Smooth muscle cell (in vitro differentiated cells): ENCODE data around the gene SLC66A1. TPM values are rescaled to one million over a fixed set of nuclear protein-coding genes. Genes with fewer than 3 reads are reported as not detected.

Experiments
- DNase-seq: peaks from one replicate; lab custom pipeline; 2025; ENCODE audit not compliant: unreplicated experiment; lab: John Stamatoyannopoulos, UW
- H2AFZ ChIP-seq: fragments of 200-600 bp; sonication (generic); 2 replicates; pipeline ENCODE4 v1.6.0; 2016; ENCODE audit warnings: antibody characterized with exemption, low read depth, mild to moderate bottlenecking
- H3F3A ChIP-seq: fragments of 200-600 bp; sonication (generic); 2 replicates; pipeline ENCODE4 v1.6.0; 2017; ENCODE audit warnings: antibody characterized with exemption, low read depth
- H3K27ac ChIP-seq: fragments of 200-600 bp; sonication (generic); 2 replicates; pipeline ENCODE4 v1.5.1; 2016; ENCODE audit warnings: low read depth, mild to moderate bottlenecking
- H3K27me3 ChIP-seq: fragments of 200-600 bp; sonication (generic); 2 replicates; pipeline ENCODE4 v1.6.1; 2016; ENCODE audit warnings: low read depth, mild to moderate bottlenecking
- H3K36me3 ChIP-seq: fragments of 200-600 bp; sonication (generic); 2 replicates; pipeline ENCODE4 v1.5.1; 2016; ENCODE audit warnings: low read depth
- H3K4me1 ChIP-seq: fragments of 200-600 bp; sonication (generic); 2 replicates; pipeline ENCODE4 v1.5.1; 2016; ENCODE audit warnings: low read depth
- H3K4me2 ChIP-seq: fragments of 200-600 bp; sonication (generic); 2 replicates; pipeline ENCODE4 v1.6.0; 2016; ENCODE audit warnings: mild to moderate bottlenecking
- H3K4me3 ChIP-seq: fragments of 200-600 bp; sonication (generic); 2 replicates; pipeline ENCODE4 v1.5.1; 2016; ENCODE audit warnings: mild to moderate bottlenecking
- H3K79me2 ChIP-seq: fragments of 200-600 bp; sonication (generic); 2 replicates; pipeline ENCODE4 v1.6.0; 2016; ENCODE audit warnings: low read depth, mild to moderate bottlenecking
- H3K9ac ChIP-seq: fragments of 200-600 bp; sonication (generic); 2 replicates; pipeline ENCODE4 v1.6.0; 2016; ENCODE audit warnings: low read depth
- H3K9me3 ChIP-seq: fragments of 200-600 bp; sonication (generic); replicated peaks from 2 replicates; pipeline ENCODE4 v1.5.1; 2016; ENCODE audit warnings: low read depth
- H4K20me1 ChIP-seq: fragments of 200-600 bp; sonication (generic); 2 replicates; pipeline ENCODE4 v1.6.0; 2016; ENCODE audit warnings: low read depth
- whole genome bisulfite sequencing: methylation state at CpG from one replicate; pipeline ENCODE4 v1.1.7; 2016; ENCODE audit warnings: low lambda C conversion rate; 5-methylcytosine and 5-hydroxymethylcytosine counted together
- polyA plus RNA-seq: library from polyadenylated mRNA; unstranded; fragments of >200 nt; fragmentation: Nextera tagmentation; extraction: Ambion mirVana; gene quantifications from 2 replicates; pipeline ENCODE4 v1.2.1, GENCODE V29; 2016
- total RNA-seq: library from RNA; depleted of rRNA; stranded (reverse); fragments of >200 nt; gene quantifications from 2 replicates; pipeline ENCODE4 v1.2.3, GENCODE V29; 2014
- TF ChIP-seq, protein P1 (sequence below): fragments of 200-600 bp; sonication (generic); IDR thresholded peaks from 2 replicates; pipeline ENCODE4 v1.5.1; 2017; ENCODE audit warnings: borderline replicate concordance, mild to moderate bottlenecking, antibody characterized with exemption; ENCODE audit not compliant: insufficient read depth, poor library complexity, severe bottlenecking

SLC66A1 gene
- total and polyA plus RNA-seq, 2 experiments from 2014 or later = 21.9 to 23.9 TPM

DNA sequence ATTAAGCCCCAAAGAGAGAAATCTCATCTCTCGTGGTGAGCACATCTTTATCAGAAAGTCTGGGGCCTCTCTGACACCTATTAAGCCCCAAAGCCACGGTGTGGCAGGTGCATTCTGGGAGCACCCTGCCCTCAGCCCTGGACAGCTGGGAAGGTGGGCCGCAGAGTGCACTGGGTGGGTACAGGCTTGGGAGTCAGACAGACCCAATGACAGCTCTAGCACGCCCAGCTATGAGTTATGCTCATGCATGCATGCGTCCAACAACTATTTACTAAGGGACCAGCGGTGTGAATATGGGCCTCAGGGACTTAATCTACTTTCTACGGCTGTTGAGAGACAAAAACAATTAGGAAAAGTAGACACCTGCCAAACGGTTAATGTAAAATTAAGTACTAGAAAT, 46.6 kb downstream of the SLC66A1 start:
- Histone ChIP-seq H3K4me1 (peaks cover 5% of the 10 kb centered on the region), H3K4me3 (no peak overlapping the region), H3K27ac (no peak overlapping the region), H3K36me3 (peaks cover 4% of the 10 kb centered on the region), H3K27me3 (no peaks in the 10 kb centered on the region), H3F3A (peaks cover under 1% of the 10 kb centered on the region), H3K4me2 (no peak overlapping the region), H4K20me1 (peaks cover 97% of the 10 kb centered on the region), H3K79me2 (peaks cover 49% of the 10 kb centered on the region), H3K9ac (no peak overlapping the region), H3K9me3 (no peaks in the 10 kb centered on the region), H2AFZ (no peak overlapping the region)
- DNase-seq = no peak
- TF ChIP-seq, protein P1, sequence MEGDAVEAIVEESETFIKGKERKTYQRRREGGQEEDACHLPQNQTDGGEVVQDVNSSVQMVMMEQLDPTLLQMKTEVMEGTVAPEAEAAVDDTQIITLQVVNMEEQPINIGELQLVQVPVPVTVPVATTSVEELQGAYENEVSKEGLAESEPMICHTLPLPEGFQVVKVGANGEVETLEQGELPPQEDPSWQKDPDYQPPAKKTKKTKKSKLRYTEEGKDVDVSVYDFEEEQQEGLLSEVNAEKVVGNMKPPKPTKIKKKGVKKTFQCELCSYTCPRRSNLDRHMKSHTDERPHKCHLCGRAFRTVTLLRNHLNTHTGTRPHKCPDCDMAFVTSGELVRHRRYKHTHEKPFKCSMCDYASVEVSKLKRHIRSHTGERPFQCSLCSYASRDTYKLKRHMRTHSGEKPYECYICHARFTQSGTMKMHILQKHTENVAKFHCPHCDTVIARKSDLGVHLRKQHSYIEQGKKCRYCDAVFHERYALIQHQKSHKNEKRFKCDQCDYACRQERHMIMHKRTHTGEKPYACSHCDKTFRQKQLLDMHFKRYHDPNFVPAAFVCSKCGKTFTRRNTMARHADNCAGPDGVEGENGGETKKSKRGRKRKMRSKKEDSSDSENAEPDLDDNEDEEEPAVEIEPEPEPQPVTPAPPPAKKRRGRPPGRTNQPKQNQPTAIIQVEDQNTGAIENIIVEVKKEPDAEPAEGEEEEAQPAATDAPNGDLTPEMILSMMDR = no peak
- WGBS = 94% methylated on average over 8 of the region's 8 CpGs

GRCh38 chr1:19359357-19359756, 47.2 kb downstream of the SLC66A1 start:
- Histone ChIP-seq H3K4me1 (peaks cover 5% of the 10 kb centered on the region), H3K27me3 (no peaks in the 10 kb centered on the region), H3F3A (peaks cover 3% of the 10 kb centered on the region), H3K9me3 (no peaks in the 10 kb centered on the region), H3K36me3 (peaks cover 4% of the 10 kb centered on the region), H3K79me2 (peaks cover 52% of the 10 kb centered on the region), H4K20me1 (peaks cover 97% of the 10 kb centered on the region), H3K9ac (no peak overlapping the region), H3K4me2 (no peak overlapping the region), H3K4me3 (no peak overlapping the region), H2AFZ (no peak overlapping the region), H3K27ac (no peak overlapping the region)
- 86% methylated on average over 11 of the region's 11 CpGs for WGBS
- TF ChIP-seq, protein P1 = no peak
- DNase-seq = no peak

DNA sequence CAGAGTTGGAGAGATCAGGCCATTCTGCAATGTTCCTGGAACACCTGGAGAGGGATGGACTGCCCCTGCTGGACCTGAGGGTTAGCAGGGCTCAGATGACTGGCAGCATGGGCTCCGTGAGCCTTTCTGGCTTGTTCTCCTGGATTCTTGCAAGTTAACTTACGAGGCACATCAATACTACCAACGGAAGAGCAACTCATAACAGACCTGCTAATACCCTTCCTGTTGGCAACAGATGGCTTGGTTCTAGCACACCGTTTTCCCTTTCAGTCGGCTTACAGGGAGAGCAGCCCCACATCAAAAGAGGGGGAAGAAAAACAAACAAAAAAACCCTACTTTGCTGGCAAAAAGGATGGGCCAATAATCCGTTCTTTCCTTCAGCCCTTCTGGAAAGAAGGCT, 47.9 kb downstream of the SLC66A1 start:
- Histone ChIP-seq H3K9ac (no peak overlapping the region), H4K20me1 (peaks cover 97% of the 10 kb centered on the region), H3K27me3 (no peaks in the 10 kb centered on the region), H3K9me3 (no peaks in the 10 kb centered on the region), H2AFZ (no peak overlapping the region), H3K4me1 (peaks cover 5% of the 10 kb centered on the region), H3F3A (peaks cover 3% of the 10 kb centered on the region), H3K79me2 (peaks cover 56% of the 10 kb centered on the region), H3K4me2 (no peak overlapping the region), H3K36me3 (no peaks in the 10 kb centered on the region), H3K27ac (no peak overlapping the region), H3K4me3 (no peak overlapping the region)
- 85% methylated on average over 6 of the region's 6 CpGs for WGBS
- DNase-seq = no peak
- TF ChIP-seq, protein P1 = no peak

DNA sequence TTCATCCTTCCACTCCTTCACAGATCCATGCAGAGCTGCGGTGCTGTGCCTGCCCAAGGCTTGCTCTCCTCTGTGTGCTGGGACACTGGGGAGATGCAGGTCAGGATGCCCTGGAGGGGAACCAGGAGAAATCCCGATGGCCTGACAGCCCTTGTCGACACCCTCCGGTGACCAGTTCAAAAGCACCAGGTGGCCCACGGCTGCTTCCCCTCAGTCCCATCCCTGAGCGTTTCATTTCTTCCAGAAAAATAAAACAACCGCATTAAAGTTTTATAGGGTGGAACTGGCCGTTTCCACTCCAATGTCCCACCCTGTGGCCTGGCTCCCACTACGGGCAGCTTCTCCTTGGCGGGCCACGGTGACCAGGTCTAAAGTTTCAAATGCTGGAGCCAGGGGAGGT, 48.3 kb downstream of the SLC66A1 start:
- Histone ChIP-seq H4K20me1 (peaks cover 100% of the 10 kb centered on the region), H3K27ac (peak overlapping the region; percentile 58), H3K36me3 (no peaks in the 10 kb centered on the region), H3K79me2 (peaks cover 61% of the 10 kb centered on the region), H3K9me3 (no peaks in the 10 kb centered on the region), H3K4me1 (peaks cover 5% of the 10 kb centered on the region), H3K4me2 (no peak overlapping the region), H3K4me3 (no peak overlapping the region), H3K27me3 (no peaks in the 10 kb centered on the region), H3F3A (peaks cover 3% of the 10 kb centered on the region), H3K9ac (no peak overlapping the region), H2AFZ (no peak overlapping the region)
- TF ChIP-seq, protein P1 = no peak
- DNase-seq = no peak
- 91% methylated on average over 11 of the region's 11 CpGs for WGBS
